H1 (cell line): ENCODE measurements around the gene WNK4. TPM values are rescaled to one million over a fixed set of nuclear protein-coding genes. Genes with fewer than 3 reads are reported as not detected.

Experiments
- CTCF ChIA-PET: fragments of 300-600 bp; sonication (Branson Sonifier 250); formaldehyde crosslinking; loops from one replicate; lab custom pipeline; 2021; ENCODE audit not compliant: partially characterized antibody; lab: Charles Lee
- POLR2A ChIA-PET: fragments of 300-600 bp; sonication (Branson Sonifier 250); formaldehyde crosslinking; loops from one replicate; lab custom pipeline; 2021; ENCODE audit warnings: inconsistent platforms; ENCODE audit not compliant: partially characterized antibody; lab: Charles Lee
- DNase-seq, 2 experiments: peaks; one replicate each; pipeline versions ENCODE4 v3.0.0 to v3.0.0-alpha.2; 2010 to 2022; ENCODE audit warnings: low spot score in 2 of 2, low read depth in 1 of 2, mixed read lengths in 1 of 2
- FAIRE-seq: peaks from 2 replicates; lab custom pipeline; 2011; peaks lifted over from hg19 to GRCh38; lab: Jason Lieb, UNC
- H2AFZ ChIP-seq: 2 replicates; pipeline ENCODE4 v1.8.1; 2012; ENCODE audit warnings: low read length, inconsistent platforms
- H2AK5ac ChIP-seq: 2 replicates; pipeline ENCODE4 v1.6.1; 2013; ENCODE audit warnings: low read depth, low read length
- H2BK120ac ChIP-seq: replicated peaks from 2 replicates; pipeline ENCODE3; 2013; ENCODE audit warnings: low read depth, low read length, inconsistent platforms
- H2BK12ac ChIP-seq: 2 replicates; pipeline ENCODE4 v1.6.1; 2013; ENCODE audit warnings: low read depth, low read length
- H2BK15ac ChIP-seq: 2 replicates; pipeline ENCODE4 v1.6.1; 2013; ENCODE audit warnings: low read length
- H2BK20ac ChIP-seq: 2 replicates; pipeline ENCODE4 v1.6.1; 2013; ENCODE audit warnings: low read length
- H2BK5ac ChIP-seq: 2 replicates; pipeline ENCODE4 v1.6.1; 2013; ENCODE audit warnings: low read depth, low read length
- H3K14ac ChIP-seq: 2 replicates; pipeline ENCODE4 v1.6.1; 2013; ENCODE audit warnings: inconsistent platforms; ENCODE audit not compliant: insufficient read length
- H3K18ac ChIP-seq: 2 replicates; pipeline ENCODE4 v1.6.1; 2013; ENCODE audit warnings: low read length; ENCODE audit errors: extremely low read depth
- H3K23ac ChIP-seq: 2 replicates; pipeline ENCODE4 v1.6.1; 2013; ENCODE audit warnings: inconsistent platforms; ENCODE audit not compliant: insufficient read length
- H3K23me2 ChIP-seq: 2 replicates; pipeline ENCODE4 v1.6.1; 2013; ENCODE audit warnings: low read depth, low read length
- H3K27ac ChIP-seq: 2 replicates; pipeline ENCODE4 v1.6.1; 2011; ENCODE audit warnings: low read depth, low read length, inconsistent platforms
- H3K27me3 ChIP-seq, 4 experiments: replicated peaks in 1 of 4; 1 replicate in 1 of 4; 2 replicates in 3 of 4; pipeline versions ENCODE4 v1.6.1 to v1.8.1; 2011 to 2013; ENCODE audit warnings: low read length in 3 of 4, mild to moderate bottlenecking in 3 of 4, inconsistent platforms in 2 of 4, mixed read lengths in 2 of 4, moderate library complexity in 1 of 4; ENCODE audit not compliant: control insufficient read depth in 3 of 4, insufficient read depth in 3 of 4; ENCODE audit errors: extremely low read depth in 1 of 4
- H3K36me3 ChIP-seq, 4 experiments: 2 replicates each; pipeline versions ENCODE4 v1.6.1 to v1.8.1; 2011 to 2013; ENCODE audit warnings: mild to moderate bottlenecking in 4 of 4, low read length in 3 of 4, moderate library complexity in 2 of 4, control low read depth in 1 of 4, inconsistent platforms in 1 of 4; ENCODE audit not compliant: insufficient read depth in 4 of 4, control insufficient read depth in 2 of 4
- H3K4ac ChIP-seq: replicated peaks from 2 replicates; pipeline ENCODE3; 2013; ENCODE audit warnings: low read length, low read depth, mixed read lengths, inconsistent platforms; ENCODE audit not compliant: insufficient read length
- H3K4me1 ChIP-seq, 4 experiments: replicated peaks in 1 of 4; 1 replicate in 1 of 4; 2 replicates in 3 of 4; pipeline versions ENCODE4 v1.6.1 to v1.8.1; 2011 to 2013; ENCODE audit warnings: low read length in 3 of 4, inconsistent platforms in 2 of 4, mixed read lengths in 1 of 4; ENCODE audit not compliant: insufficient read depth in 4 of 4, control insufficient read depth in 3 of 4
- H3K4me2 ChIP-seq, 2 experiments: 2 replicates each; pipeline versions ENCODE4 v1.6.1 to v1.8.1; 2011 to 2013; ENCODE audit warnings: low read depth in 2 of 2, low read length in 2 of 2, control low read depth in 1 of 2, inconsistent platforms in 1 of 2, mild to moderate bottlenecking in 1 of 2; ENCODE audit not compliant: insufficient read depth in 1 of 2
- H3K4me3 ChIP-seq, 4 experiments: fragments of 200-600, 300-600 bp in 1 of 4; sonication (generic), shearing (Covaris generic), sonication (Bioruptor Twin) in 1 of 4; 2 replicates each; pipeline versions ENCODE4 v1.5.1 to v1.8.1; 2011 to 2016; ENCODE audit warnings: low read length in 4 of 4, low read depth in 3 of 4, control low read depth in 2 of 4, inconsistent platforms in 2 of 4, mild to moderate bottlenecking in 2 of 4, mixed read lengths in 1 of 4, moderate library complexity in 1 of 4; ENCODE audit not compliant: insufficient read depth in 2 of 4; ENCODE audit errors: extremely low read depth in 1 of 4
- H3K56ac ChIP-seq: replicated peaks from 2 replicates; pipeline ENCODE3; 2013; ENCODE audit warnings: low read depth, mild to moderate bottlenecking, mixed read lengths, low read length, inconsistent platforms; ENCODE audit not compliant: insufficient read length
- H3K79me1 ChIP-seq: 2 replicates; pipeline ENCODE4 v1.6.1; 2013; ENCODE audit warnings: low read depth, low read length, control low read depth
- H3K79me2 ChIP-seq, 2 experiments: 2 replicates each; pipeline versions ENCODE4 v1.6.1 to v1.8.1; 2012 to 2013; ENCODE audit warnings: low read length in 2 of 2, mild to moderate bottlenecking in 2 of 2, inconsistent platforms in 1 of 2; ENCODE audit not compliant: insufficient read depth in 2 of 2, control insufficient read depth in 1 of 2
- H3K9ac ChIP-seq, 4 experiments: replicated peaks in 1 of 4; 1 replicate in 1 of 4; 2 replicates in 3 of 4; pipeline versions ENCODE4 v1.6.1 to v1.8.1; 2011 to 2013; ENCODE audit warnings: low read depth in 3 of 4, low read length in 3 of 4, control low read depth in 2 of 4, mild to moderate bottlenecking in 2 of 4, moderate library complexity in 2 of 4, inconsistent platforms in 1 of 4; ENCODE audit errors: extremely low read depth in 1 of 4
- H3K9me3 ChIP-seq, 2 experiments: 2 replicates each; pipeline versions ENCODE4 v1.6.1 to v1.8.1; 2012 to 2013; ENCODE audit warnings: mild to moderate bottlenecking in 2 of 2, moderate library complexity in 2 of 2, control low read depth in 1 of 2, inconsistent platforms in 1 of 2, low read depth in 1 of 2, low read length in 1 of 2, mixed read lengths in 1 of 2; ENCODE audit not compliant: insufficient read depth in 2 of 2
- H4K20me1 ChIP-seq, 2 experiments: replicated peaks in 1 of 2; 2 replicates each; pipeline versions ENCODE3 to v1.8.1; 2011 to 2013; ENCODE audit warnings: inconsistent platforms in 2 of 2, low read length in 2 of 2, mild to moderate bottlenecking in 1 of 2; ENCODE audit not compliant: insufficient read depth in 2 of 2, control insufficient read depth in 1 of 2
- H4K5ac ChIP-seq: 2 replicates; pipeline ENCODE4 v1.6.1; 2013; ENCODE audit warnings: low read length, low read depth, mixed read lengths, inconsistent platforms; ENCODE audit not compliant: insufficient read length
- H4K8ac ChIP-seq: 2 replicates; pipeline ENCODE4 v1.8.0; 2013; ENCODE audit warnings: mild to moderate bottlenecking, moderate library complexity, low read length, inconsistent platforms; ENCODE audit not compliant: insufficient read depth; ENCODE audit errors: extremely low read depth
- H4K91ac ChIP-seq: replicated peaks from 2 replicates; pipeline ENCODE3; 2013; ENCODE audit warnings: low read length, mixed read lengths, inconsistent platforms; ENCODE audit not compliant: insufficient read length
- BRCA1 ChIP-seq: IDR thresholded peaks from 2 replicates; pipeline ENCODE4 v1.6.1; 2012; ENCODE audit warnings: low read depth, low read length, improper control_type of control experiment
- CBX8 ChIP-seq: fragments of 300-800, 300-1000 bp; sonication (generic); IDR thresholded peaks from 2 replicates; pipeline ENCODE4 v1.7.1; 2016; ENCODE audit warnings: low read depth, low read length, borderline replicate concordance
- EZH2 ChIP-seq: fragments of 200-600 bp; sonication (generic); IDR thresholded peaks from 2 replicates; pipeline ENCODE4 v1.7.1; 2012; ENCODE audit warnings: low read depth, mild to moderate bottlenecking, moderate library complexity, low read length, inconsistent platforms; ENCODE audit not compliant: severe bottlenecking
- KDM1A ChIP-seq: fragments of 200-600, 300-600 bp; sonication (generic); IDR thresholded peaks from 2 replicates; pipeline ENCODE4 v1.7.1; 2016; ENCODE audit warnings: mild to moderate bottlenecking, low read length, borderline replicate concordance
- MAFK ChIP-seq: IDR thresholded peaks from 2 replicates; pipeline ENCODE4 v1.6.1; 2012; ENCODE audit warnings: low read depth, mild to moderate bottlenecking, improper control_type of control experiment, low read length
- NANOG ChIP-seq: IDR thresholded peaks from 2 replicates; pipeline ENCODE4 v1.6.1; 2011; ENCODE audit warnings: low read length, low read depth, mild to moderate bottlenecking, inconsistent platforms; ENCODE audit not compliant: insufficient read depth, poor library complexity, severe bottlenecking
- POU5F1 ChIP-seq: IDR thresholded peaks from 2 replicates; pipeline ENCODE4 v1.6.1; 2011; ENCODE audit warnings: low read depth, mild to moderate bottlenecking, low read length, moderate library complexity
- RXRA ChIP-seq: IDR thresholded peaks from 2 replicates; pipeline ENCODE4 v1.6.1; 2011; ENCODE audit warnings: low read depth, mild to moderate bottlenecking, low read length, moderate library complexity; ENCODE audit not compliant: insufficient read depth
- SRF ChIP-seq: IDR thresholded peaks from 2 replicates; pipeline ENCODE4 v1.6.1; 2011; ENCODE audit warnings: mild to moderate bottlenecking, low read depth, low read length, moderate library complexity
- WGBS, 2 experiments: shearing (Covaris generic) in 1 of 2; methylation state at CpG; one replicate each; pipeline versions ENCODE4 v1.1.6 to v1.1.7; 2013 to 2015; ENCODE audit warnings: low lambda C conversion rate in 2 of 2, mixed read lengths in 2 of 2, inconsistent platforms in 1 of 2, low coverage in 1 of 2, missing lambda C conversion rate in 1 of 2; ENCODE audit not compliant: insufficient replicate concordance in 2 of 2, insufficient coverage in 1 of 2, insufficient read length in 1 of 2; ENCODE audit errors: extremely low coverage in 1 of 2, missing lambda C conversion rate in 1 of 2; 5-methylcytosine and 5-hydroxymethylcytosine counted together
- polyA plus RNA-seq, 7 experiments: library from polyadenylated mRNA; depleted of rRNA in 3 of 7; stranded (reverse) in 5 of 7; unstranded in 2 of 7; fragments of >200 nt in 5 of 7; fragments of 200-250 nt in 2 of 7; gene quantifications; 1 replicate in 5 of 7; 2 replicates in 1 of 7; 4 replicates in 1 of 7; pipeline versions ENCODE4 v1.2.1 to v1.2.3, GENCODE V29; 2011 to 2013; ENCODE audit warnings: missing spikeins in 2 of 7, mixed read lengths in 2 of 7
- total RNA-seq: library from RNA; stranded (reverse); fragmentation: NEBNext Ultra II Directional; extraction: Animal tissue kit (Norgen Biotek cat#: 25700); gene quantifications from 2 replicates; pipeline ENCODE4 v1.2.1, GENCODE V29; 2021

Gene WNK4
- total and polyA plus RNA-seq, 2 of the 8 experiments (the other 6 are each of a cell fraction or from before 2014, with no cell fraction given) = 0.21 to 1.7 TPM

- DNase-seq = no peak
- no peaks in the 10 kb centered on the region for H3K79me2 ChIP-seq
- no peak overlapping the region for H4K91ac ChIP-seq
- no peak overlapping the region for H3K9ac ChIP-seq
- no peak overlapping the region for H4K8ac ChIP-seq
- no peaks in the 10 kb centered on the region for H3K79me1 ChIP-seq
- no peak for FAIRE-seq
- H3K4me3 ChIP-seq = no peak overlapping the region
- WGBS, 2 experiments = 91% methylated on average over 12 of the region's 12 CpGs; no CpG with 5 or more reads in 1 of the 2 experiments
- no peak overlapping the region for H3K4me2 ChIP-seq
- H2AK5ac ChIP-seq = no peak overlapping the region
- H2BK20ac ChIP-seq = no peak overlapping the region
- H4K5ac ChIP-seq = no peak overlapping the region
- no peaks in the 10 kb centered on the region; a peak in 1 of 7 replicates for H3K4me1 ChIP-seq
- no peak overlapping the region for H2AFZ ChIP-seq
- H3K27ac ChIP-seq = no peak overlapping the region
- H3K23me2 ChIP-seq = no peaks in the 10 kb centered on the region
- CTCF ChIA-PET = interaction anchor here (0.7 to 8.9 kb wide), 15 partner anchors 10 to 130 kb away, joined by 3 to 141 read pairs (median 5); no protein-coding TSS in a partner anchor
- H3K27me3 ChIP-seq = no peaks in the 10 kb centered on the region; a peak in 1 of 7 replicates
- peaks cover 21 to 49% (median 36%) of the 10 kb centered on the region in 4 experiments for H3K36me3 ChIP-seq
- H3K23ac ChIP-seq = no peak overlapping the region
- no peaks in the 10 kb centered on the region for H3K9me3 ChIP-seq
- POLR2A ChIA-PET = interaction anchor here (0.7 to 10.4 kb wide), 21 partner anchors 9 to 194 kb away, joined by 3 to 111 read pairs (median 4); partner anchors contain the start of genes AARSD1, PSME3 and RPL27
- no peak overlapping the region for H3K4ac ChIP-seq
- peaks cover 13 to 19% of the 10 kb centered on the region in 2 experiments for H4K20me1 ChIP-seq
- H2BK15ac ChIP-seq = no peak overlapping the region
- H2BK120ac ChIP-seq = no peak overlapping the region
- no peak overlapping the region for H2BK12ac ChIP-seq
- no peak overlapping the region for H3K14ac ChIP-seq
- no peak overlapping the region for H3K18ac ChIP-seq
- no peak overlapping the region for H3K56ac ChIP-seq
- H2BK5ac ChIP-seq = no peak overlapping the region
- TF ChIP-seq POU5F1 = no peak
- no peak for TF ChIP-seq BRCA1
- TF ChIP-seq RXRA = no peak
- no peak for TF ChIP-seq EZH2
- no peak for TF ChIP-seq MAFK
- TF ChIP-seq KDM1A = no peak
- no peak for TF ChIP-seq SRF
- TF ChIP-seq CBX8 = no peak
- no peak for TF ChIP-seq NANOG
Measured at GRCh38 chr17:42845556-42845917, 65.1 kb downstream of the WNK4 start.
